ENCODE results near the gene VDAC2. TPM values are rescaled to one million over a fixed set of nuclear protein-coding genes. Genes with fewer than 3 reads are reported as not detected.

The VDAC2 gene
- total RNA-seq, 2 experiments from 2014 or later = 81.4 to 182 TPM

Small RNAs within 50 kb of the gene (small RNA-seq; reads per million reads assigned to genes)
- gene HMGA1P5 (not detected), gene RPL39P25 (not detected)

Other genes starting within 250 kb of the VDAC2 start
- 8.3 and 8.8 TPM in 2 replicates for gene SAMD8, start 99.1 kb upstream of the VDAC2 start, total RNA-seq (2014; rRNA removed; shearing (Covaris generic))
- gene SAMD8, start 99.1 kb upstream of the VDAC2 start, total RNA-seq (2022) = 16.7 and 18.9 TPM in 2 replicates
- 20.7 and 37.7 TPM in 2 replicates for gene COMTD1, start 25.2 kb downstream of the VDAC2 start, total RNA-seq (2014; rRNA removed; shearing (Covaris generic))
- gene COMTD1, start 25.2 kb downstream of the VDAC2 start, total RNA-seq (2022) = 37.6 and 47.2 TPM in 2 replicates
- not detected in 2 replicates for gene ZNF503, start 191.0 kb downstream of the VDAC2 start, total RNA-seq (2014; rRNA removed; shearing (Covaris generic))
- not detected in 2 replicates for gene ZNF503, start 191.0 kb downstream of the VDAC2 start, total RNA-seq (2022)
- not detected in 2 replicates for gene LRMDA, start 220.8 kb downstream of the VDAC2 start, total RNA-seq (2014; rRNA removed; shearing (Covaris generic))
- not detected in 2 replicates for gene LRMDA, start 220.8 kb downstream of the VDAC2 start, total RNA-seq (2022)

Measured in OCI-LY7 (cell line).